Small intestine (tissue), 7 donors: ENCODE data around the gene PEX5L. TPM values are rescaled to one million over a fixed set of nuclear protein-coding genes. Genes with fewer than 3 reads are reported as not detected.

Experiments
- DNase-seq, 2 donors: peaks; one replicate each; pipeline versions ENCODE4 v3.0.0 to v3.0.0-alpha.2; 2013
- FAIRE-seq: peaks from 2 replicates; lab custom pipeline; 2012; peaks lifted over from hg19 to GRCh38; lab: Jason Lieb, UNC
- H3K27ac ChIP-seq, 3 donors: one replicate each; pipeline ENCODE4 v1.5.1; 2013; ENCODE audit warnings: low read length in 2 of 3, mild to moderate bottlenecking in 2 of 3, control low read depth in 1 of 3, inconsistent platforms in 1 of 3, low read depth in 1 of 3, moderate library complexity in 1 of 3
- H3K27me3 ChIP-seq, 3 donors: one replicate each; pipeline ENCODE4 v1.6.1; 2013; ENCODE audit warnings: low read length in 3 of 3, inconsistent platforms in 1 of 3; ENCODE audit not compliant: control insufficient read depth in 3 of 3, insufficient read depth in 3 of 3
- H3K36me3 ChIP-seq, 3 donors: one replicate each; pipeline ENCODE4 v1.6.1; 2013; ENCODE audit warnings: low read length in 3 of 3, inconsistent platforms in 1 of 3, low read depth in 1 of 3, mild to moderate bottlenecking in 1 of 3, moderate library complexity in 1 of 3; ENCODE audit not compliant: control insufficient read depth in 3 of 3, insufficient read depth in 2 of 3
- H3K4me1 ChIP-seq, 3 donors: one replicate each; pipeline ENCODE4 v1.6.1; 2013; ENCODE audit warnings: low read length in 2 of 3, inconsistent platforms in 1 of 3, low read depth in 1 of 3, mild to moderate bottlenecking in 1 of 3, moderate library complexity in 1 of 3; ENCODE audit not compliant: control insufficient read depth in 3 of 3, insufficient read depth in 2 of 3
- H3K4me3 ChIP-seq, 3 donors: one replicate each; pipeline ENCODE4 v1.5.1; 2013; ENCODE audit warnings: low read length in 3 of 3, control low read depth in 1 of 3, inconsistent platforms in 1 of 3, low read depth in 1 of 3, mild to moderate bottlenecking in 1 of 3, moderate library complexity in 1 of 3
- H3K9me3 ChIP-seq, 2 donors: one replicate each; pipeline ENCODE4 v1.6.1; 2013; ENCODE audit warnings: low read depth in 1 of 2, low read length in 1 of 2; ENCODE audit not compliant: control insufficient read depth in 2 of 2, insufficient read depth in 1 of 2
- WGBS, 3 donors: extraction: QIAGEN DNeasy Blood & Tissue Kit; methylation state at CpG; one replicate each; pipeline ENCODE4 v1.1.7; 2013; 5-methylcytosine and 5-hydroxymethylcytosine counted together
- polyA plus RNA-seq, 4 donors: library from polyadenylated mRNA; stranded (reverse) in 3 of 4; unstranded in 1 of 4; fragments of 200-250 nt in 3 of 4; fragments of 120-200 nt in 1 of 4; gene quantifications; one replicate each; pipeline versions ENCODE4 v1.2.1 to v1.2.3, GENCODE V29; 2013
- donor health status: healthy with polysubstance abuse.
- donor health status: control.
- donor health status: control.
- donor health status: Bipolar disorder and iron deficiency.
- donor health status: healthy.

The PEX5L gene
- polyA plus RNA-seq, 4 donors = 0.07 to 0.81 (median 0.21) TPM; not detected in 1

DNA sequence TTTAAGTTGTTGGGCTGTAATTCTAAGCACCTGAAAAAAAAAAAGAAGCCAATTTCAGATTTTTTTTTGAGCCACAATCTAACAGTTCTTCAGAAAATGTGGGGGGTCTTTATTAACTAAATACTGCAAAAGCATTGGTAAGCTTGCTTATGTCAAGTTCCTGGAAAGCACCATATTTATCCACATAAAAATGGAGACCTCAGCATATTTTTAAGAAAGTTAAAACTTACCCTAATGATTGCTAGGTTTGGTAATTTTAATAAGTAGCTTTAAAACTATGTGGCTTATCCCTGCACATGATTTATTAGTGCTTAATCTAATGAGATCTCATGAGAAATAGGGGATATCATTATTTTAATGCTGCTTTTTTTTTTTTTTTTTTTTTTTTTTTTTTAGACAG lies 227.1 kb downstream of the PEX5L start:
- Histone ChIP-seq H3K4me3 (no peak overlapping the region), H3K36me3 (no peaks in the 10 kb centered on the region), H3K27me3 (no peaks in the 10 kb centered on the region), H3K9me3 (peaks cover 0 to 6% of the 10 kb centered on the region in 2 donors), H3K27ac (no peak overlapping the region), H3K4me1 (peaks cover 0 to 3% (median 0%) of the 10 kb centered on the region in 3 donors)
- no peak for DNase-seq
- no peak for FAIRE-seq

DNA sequence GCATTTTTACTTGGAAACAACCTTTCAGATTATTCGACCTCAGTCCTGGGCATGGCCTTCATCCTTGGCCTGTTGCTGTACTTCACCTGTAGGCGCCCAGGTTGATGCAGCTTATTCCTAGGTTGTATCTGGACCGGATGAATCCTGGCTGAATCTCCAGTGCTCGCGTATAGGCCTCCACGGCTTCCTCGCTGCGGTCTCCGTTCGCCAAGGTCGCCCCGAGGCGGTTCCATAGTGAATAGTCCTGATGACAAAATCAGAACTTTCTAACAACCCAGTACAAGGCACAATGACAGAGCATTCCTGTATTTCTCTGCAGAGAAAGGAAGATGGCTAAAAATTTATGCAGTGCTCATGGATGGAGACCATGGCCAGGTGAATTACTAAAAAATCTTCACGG lies 229.1 kb downstream of the PEX5L start:
- peaks cover 0 to 6% of the 10 kb centered on the region in 2 donors for H3K9me3 ChIP-seq
- no peaks in the 10 kb centered on the region for H3K27me3 ChIP-seq
- 93 to 97% (median 96%) methylated on average over 14 of the region's 14 CpGs for WGBS, 3 donors
- DNase-seq (no peak), FAIRE-seq (no peak)
- no peaks in the 10 kb centered on the region for H3K36me3 ChIP-seq
- H3K4me1 ChIP-seq = peaks cover 0 to 3% (median 0%) of the 10 kb centered on the region in 3 donors
- no peak overlapping the region for H3K27ac ChIP-seq
- H3K4me3 ChIP-seq = no peak overlapping the region

DNA sequence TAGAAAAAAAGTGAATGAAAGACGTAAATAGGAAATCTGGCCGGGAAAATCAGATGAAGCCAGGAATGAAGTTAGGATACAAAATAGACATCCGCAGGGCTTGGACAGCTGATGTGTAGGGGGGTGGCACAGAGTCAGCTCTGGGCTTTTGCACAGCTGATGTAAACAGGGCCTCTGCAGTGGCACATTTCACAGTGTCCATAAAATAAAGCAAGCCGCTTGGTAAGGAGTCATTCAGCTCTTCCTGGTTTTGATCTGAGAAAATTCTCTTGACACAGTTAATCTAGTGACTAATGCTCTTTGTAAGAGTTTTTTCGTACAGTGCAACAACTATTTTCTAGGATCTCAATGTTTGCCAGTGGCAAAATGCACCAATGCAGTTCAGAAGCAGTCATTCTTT lies 230.6 kb downstream of the PEX5L start:
- no peak overlapping the region for H3K4me3 ChIP-seq
- H3K27ac ChIP-seq = no peak overlapping the region
- 79 to 81% (median 81%) methylated on average over 5 of the region's 5 CpGs for WGBS, 3 donors
- peaks cover 0 to 6% of the 10 kb centered on the region in 2 donors for H3K9me3 ChIP-seq
- no peaks in the 10 kb centered on the region for H3K27me3 ChIP-seq
- no peak for FAIRE-seq
- H3K4me1 ChIP-seq = no peaks in the 10 kb centered on the region
- DNase-seq = no peak
- no peaks in the 10 kb centered on the region for H3K36me3 ChIP-seq

DNA sequence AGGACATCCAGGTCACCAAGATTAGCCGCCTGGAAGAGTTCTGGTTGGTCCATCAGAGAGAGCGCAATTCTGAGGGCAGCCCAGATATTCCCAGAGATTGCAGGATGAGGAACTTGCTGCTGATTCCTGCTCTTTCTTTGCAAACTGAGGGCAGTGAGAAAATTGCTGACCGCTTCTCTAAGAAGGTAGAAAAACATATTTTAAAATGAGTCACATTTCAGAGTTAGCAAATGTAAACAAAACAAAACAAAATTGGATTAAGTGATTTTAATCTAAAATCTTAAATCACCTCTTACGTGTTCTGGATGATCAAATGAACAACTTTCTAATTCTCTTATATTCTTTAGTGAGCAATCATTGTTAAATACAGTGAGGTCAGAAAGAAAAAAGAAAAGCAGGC lies 234.9 kb downstream of the PEX5L start:
- Histone ChIP-seq H3K36me3 (no peaks in the 10 kb centered on the region), H3K27ac (no peak overlapping the region), H3K4me3 (no peak overlapping the region), H3K27me3 (no peaks in the 10 kb centered on the region), H3K4me1 (peaks cover 0 to 2% (median 0%) of the 10 kb centered on the region in 3 donors), H3K9me3 (no peaks in the 10 kb centered on the region)
- WGBS, 3 donors = 89 to 90% (median 89%) methylated on average over 4 of the region's 4 CpGs
- FAIRE-seq = no peak
- no peak for DNase-seq

DNA sequence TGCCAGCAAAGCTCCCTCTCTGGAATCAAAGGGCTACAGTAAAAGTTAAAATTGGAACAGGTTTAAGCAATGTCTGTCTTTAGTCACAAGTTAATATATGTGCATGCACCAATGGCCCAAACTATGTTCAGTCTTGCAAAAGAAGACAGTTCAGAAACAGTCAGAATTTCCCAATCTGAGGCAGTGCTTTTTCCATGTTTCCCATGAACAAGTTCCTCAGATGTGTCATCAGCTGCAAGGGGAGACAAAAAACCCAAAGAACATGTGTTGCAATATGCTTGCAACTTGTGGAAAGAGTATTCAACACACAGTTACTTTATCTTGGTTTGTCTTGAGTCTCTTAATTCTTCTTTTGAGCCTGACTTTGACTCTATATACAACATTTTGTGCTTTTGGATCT lies 235.5 kb downstream of the PEX5L start:
- no peak overlapping the region for H3K27ac ChIP-seq
- no peak for DNase-seq
- no peak for FAIRE-seq
- H3K27me3 ChIP-seq = no peaks in the 10 kb centered on the region
- H3K4me1 ChIP-seq = peaks cover 0 to 3% (median 0%) of the 10 kb centered on the region in 3 donors
- H3K36me3 ChIP-seq = no peaks in the 10 kb centered on the region
- no peaks in the 10 kb centered on the region for H3K9me3 ChIP-seq
- no peak overlapping the region for H3K4me3 ChIP-seq

DNA sequence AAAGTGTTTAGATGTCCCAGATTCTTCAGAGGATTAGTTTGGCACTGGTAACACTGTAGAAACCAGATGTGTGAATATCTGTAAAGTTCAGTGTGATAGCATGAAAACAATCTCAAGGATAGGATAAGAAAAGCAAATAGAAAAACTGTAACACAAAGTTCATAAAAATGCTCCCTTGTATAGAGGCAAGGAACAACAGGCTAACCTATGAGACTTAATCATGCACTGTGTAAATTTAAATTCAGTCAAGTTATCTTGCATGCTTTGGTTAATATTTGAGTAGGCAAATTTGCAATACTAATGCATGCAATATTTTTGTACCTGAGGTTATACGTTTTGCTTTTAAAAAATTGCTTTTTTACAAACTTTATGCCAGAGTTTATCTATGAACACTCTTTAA lies 239.5 kb downstream of the PEX5L start:
- peak in 1 of 2 donors; percentile 4 for DNase-seq
- no peaks in the 10 kb centered on the region for H3K9me3 ChIP-seq
- no peaks in the 10 kb centered on the region for H3K36me3 ChIP-seq
- no peak for FAIRE-seq
- peaks cover 0 to 3% (median 0%) of the 10 kb centered on the region in 3 donors for H3K4me1 ChIP-seq
- 11 to 56% (median 35%) methylated on average over 1 of the region's 1 CpG for WGBS, 3 donors
- H3K27me3 ChIP-seq = no peaks in the 10 kb centered on the region
- H3K27ac ChIP-seq = no peak overlapping the region
- H3K4me3 ChIP-seq = no peak overlapping the region

DNA sequence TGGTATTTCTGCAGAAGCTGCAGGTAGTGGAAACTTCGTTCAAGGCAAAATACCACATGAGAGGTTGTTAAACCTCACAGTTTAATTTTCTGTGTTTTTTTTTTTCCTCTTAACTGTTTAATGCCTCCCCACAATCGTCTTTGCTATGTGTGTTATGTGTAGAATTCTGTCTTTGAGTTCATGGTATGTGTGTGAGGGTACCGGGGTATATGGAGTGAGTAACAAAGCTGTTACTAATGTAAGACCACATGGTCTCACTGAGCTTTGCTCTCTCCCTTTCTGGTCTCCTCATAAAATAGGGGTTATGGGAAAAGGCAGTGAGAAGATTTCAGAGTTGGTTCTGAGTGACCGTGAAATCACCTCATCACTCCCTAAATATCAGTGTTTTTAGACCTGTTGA lies 240.3 kb downstream of the PEX5L start:
- Histone ChIP-seq H3K36me3 (no peaks in the 10 kb centered on the region), H3K27ac (no peak overlapping the region), H3K27me3 (no peaks in the 10 kb centered on the region), H3K4me3 (no peak overlapping the region), H3K9me3 (no peaks in the 10 kb centered on the region), H3K4me1 (peaks cover 0 to 3% (median 0%) of the 10 kb centered on the region in 3 donors)
- DNase-seq = no peak
- whole genome bisulfite sequencing, 3 donors = 65 to 71% (median 69%) methylated on average over 4 of the region's 4 CpGs
- FAIRE-seq = no peak

DNA sequence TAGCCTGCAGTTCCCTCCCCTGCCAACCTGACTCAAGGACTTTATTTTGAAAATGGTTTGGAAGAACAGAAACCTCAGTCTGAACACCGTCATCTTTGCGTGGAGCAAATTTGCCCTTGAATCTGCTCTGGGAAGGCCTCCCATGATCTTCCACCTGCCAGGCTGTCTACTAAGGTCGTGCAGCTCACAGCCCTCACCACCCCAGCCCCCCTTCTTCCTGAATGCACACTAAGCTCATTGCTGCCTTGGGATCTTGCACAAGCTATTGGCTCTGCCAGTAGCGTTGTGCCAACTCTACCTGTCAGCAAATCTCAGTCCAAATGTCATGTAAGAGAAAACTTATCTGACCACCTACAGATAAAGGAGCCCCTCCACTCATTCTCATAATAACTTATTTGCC lies 242.4 kb downstream of the PEX5L start:
- H3K36me3 ChIP-seq = no peaks in the 10 kb centered on the region
- H3K4me3 ChIP-seq = no peak overlapping the region
- DNase-seq = no peak
- no peak for FAIRE-seq
- H3K27me3 ChIP-seq = no peaks in the 10 kb centered on the region
- H3K27ac ChIP-seq = no peak overlapping the region
- 59 to 68% (median 62%) methylated on average over 4 of the region's 4 CpGs for WGBS, 3 donors
- no peaks in the 10 kb centered on the region for H3K9me3 ChIP-seq
- H3K4me1 ChIP-seq = peaks cover 0 to 3% (median 0%) of the 10 kb centered on the region in 3 donors

DNA sequence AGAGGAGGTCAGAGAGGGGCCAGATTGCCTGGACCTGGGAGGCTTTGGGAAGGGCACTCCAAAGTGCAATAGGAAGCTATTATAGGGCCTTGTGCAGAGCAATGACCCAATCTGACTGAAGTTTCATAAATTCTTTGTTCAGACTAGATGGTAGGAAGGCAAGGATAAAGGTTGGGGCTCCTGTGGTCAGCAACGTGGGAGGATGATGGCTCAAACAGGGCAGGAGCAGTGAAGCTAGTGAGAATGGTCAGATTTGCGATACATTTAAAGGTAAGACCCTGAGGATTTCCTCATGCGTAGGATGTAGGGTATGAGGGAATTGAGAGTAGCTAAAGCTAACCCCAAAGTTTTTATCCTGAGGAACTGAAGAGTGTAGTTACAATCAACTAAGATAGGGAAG lies 244.9 kb downstream of the PEX5L start:
- Histone ChIP-seq H3K27ac (no peak overlapping the region), H3K9me3 (no peaks in the 10 kb centered on the region), H3K4me1 (peaks cover 0 to under 1% (median 0%) of the 10 kb centered on the region in 3 donors), H3K4me3 (no peak overlapping the region), H3K27me3 (no peaks in the 10 kb centered on the region), H3K36me3 (no peaks in the 10 kb centered on the region)
- FAIRE-seq = no peak
- no peak for DNase-seq
- WGBS, 3 donors = 88 to 93% (median 91%) methylated on average over 3 of the region's 3 CpGs
